Osteocyte (in vitro differentiated cells): ENCODE measurements around the gene IKZF1. TPM values are rescaled to one million over a fixed set of nuclear protein-coding genes. Genes with fewer than 3 reads are reported as not detected.

Experiments
- DNase-seq: peaks from one replicate; pipeline ENCODE4 v3.0.0; 2021; ENCODE audit warnings: mixed read lengths; ENCODE audit not compliant: unreplicated experiment; ENCODE audit errors: extremely low spot score
- H3K27ac Mint-ChIP-seq: one replicate; pipeline ENCODE4 v1.8.0; 2021; ENCODE audit warnings: mild to moderate bottlenecking, mixed read lengths; ENCODE audit not compliant: unreplicated experiment
- H3K27me3 Mint-ChIP-seq: one replicate; pipeline ENCODE4 v1.8.0; 2021; ENCODE audit warnings: mixed read lengths; ENCODE audit not compliant: unreplicated experiment
- H3K36me3 Mint-ChIP-seq: one replicate; pipeline ENCODE4 v1.8.0; 2021; ENCODE audit warnings: mixed read lengths; ENCODE audit not compliant: unreplicated experiment
- H3K4me1 Mint-ChIP-seq: one replicate; pipeline ENCODE4 v1.8.0; 2021; ENCODE audit warnings: mixed read lengths; ENCODE audit not compliant: unreplicated experiment
- H3K4me3 Mint-ChIP-seq: one replicate; pipeline ENCODE4 v1.8.0; 2021; ENCODE audit warnings: mild to moderate bottlenecking, moderate library complexity, mixed read lengths; ENCODE audit not compliant: unreplicated experiment
- H3K9me3 Mint-ChIP-seq: one replicate; pipeline ENCODE4 v1.8.0; 2021; ENCODE audit warnings: mixed read lengths; ENCODE audit not compliant: unreplicated experiment
- total RNA-seq: library from RNA; stranded (reverse); gene quantifications from 2 replicates; pipeline ENCODE4 v1.2.1, GENCODE V29; 2021
- TF ChIP-seq, protein P1 (sequence below): fragments of 200-600 bp; sonication (generic); IDR thresholded peaks from 2 replicates; pipeline ENCODE4 v1.5.0; 2021; ENCODE audit warnings: antibody characterized with exemption, mild to moderate bottlenecking, moderate library complexity

The IKZF1 gene
- total RNA-seq, 1 donor from 2014 or later, result not detected

- H3K36me3 Mint-ChIP-seq, result no peaks in the 10 kb centered on the region
- no peaks in the 10 kb centered on the region for H3K4me1 Mint-ChIP-seq
- TF ChIP-seq, protein P1, sequence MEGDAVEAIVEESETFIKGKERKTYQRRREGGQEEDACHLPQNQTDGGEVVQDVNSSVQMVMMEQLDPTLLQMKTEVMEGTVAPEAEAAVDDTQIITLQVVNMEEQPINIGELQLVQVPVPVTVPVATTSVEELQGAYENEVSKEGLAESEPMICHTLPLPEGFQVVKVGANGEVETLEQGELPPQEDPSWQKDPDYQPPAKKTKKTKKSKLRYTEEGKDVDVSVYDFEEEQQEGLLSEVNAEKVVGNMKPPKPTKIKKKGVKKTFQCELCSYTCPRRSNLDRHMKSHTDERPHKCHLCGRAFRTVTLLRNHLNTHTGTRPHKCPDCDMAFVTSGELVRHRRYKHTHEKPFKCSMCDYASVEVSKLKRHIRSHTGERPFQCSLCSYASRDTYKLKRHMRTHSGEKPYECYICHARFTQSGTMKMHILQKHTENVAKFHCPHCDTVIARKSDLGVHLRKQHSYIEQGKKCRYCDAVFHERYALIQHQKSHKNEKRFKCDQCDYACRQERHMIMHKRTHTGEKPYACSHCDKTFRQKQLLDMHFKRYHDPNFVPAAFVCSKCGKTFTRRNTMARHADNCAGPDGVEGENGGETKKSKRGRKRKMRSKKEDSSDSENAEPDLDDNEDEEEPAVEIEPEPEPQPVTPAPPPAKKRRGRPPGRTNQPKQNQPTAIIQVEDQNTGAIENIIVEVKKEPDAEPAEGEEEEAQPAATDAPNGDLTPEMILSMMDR, result no peak
- H3K27me3 Mint-ChIP-seq, result no peaks in the 10 kb centered on the region
- no peak overlapping the region for H3K27ac Mint-ChIP-seq
- H3K9me3 Mint-ChIP-seq, result no peaks in the 10 kb centered on the region
- no peak overlapping the region for H3K4me3 Mint-ChIP-seq
- no peak for DNase-seq
These were observed 35.5 kb upstream of the IKZF1 start for GRCh38 chr7:50268990-50269389.

- no peaks in the 10 kb centered on the region for H3K36me3 Mint-ChIP-seq
- H3K9me3 Mint-ChIP-seq, result no peaks in the 10 kb centered on the region
- H3K4me1 Mint-ChIP-seq, result no peaks in the 10 kb centered on the region
- no peak overlapping the region for H3K27ac Mint-ChIP-seq
- no peaks in the 10 kb centered on the region for H3K27me3 Mint-ChIP-seq
- DNase-seq, result no peak
- H3K4me3 Mint-ChIP-seq, result no peak overlapping the region
- TF ChIP-seq, protein P1, result no peak
These were observed 33.9 kb upstream of the IKZF1 start for GRCh38 chr7:50270531-50271018.

GRCh38 chr7:50272808-50273207 is 31.7 kb upstream of the IKZF1 start:
- Mint-ChIP-seq H3K27ac (no peak overlapping the region), H3K36me3 (no peaks in the 10 kb centered on the region), H3K9me3 (no peaks in the 10 kb centered on the region), H3K27me3 (no peaks in the 10 kb centered on the region), H3K4me3 (no peak overlapping the region), H3K4me1 (no peaks in the 10 kb centered on the region)
- TF ChIP-seq, protein P1, result no peak
- no peak for DNase-seq

GRCh38 chr7:50273301-50273700 is 31.2 kb upstream of the IKZF1 start:
- Mint-ChIP-seq H3K4me3 (no peak overlapping the region), H3K27me3 (no peaks in the 10 kb centered on the region), H3K27ac (no peak overlapping the region), H3K4me1 (no peaks in the 10 kb centered on the region), H3K36me3 (no peaks in the 10 kb centered on the region), H3K9me3 (no peaks in the 10 kb centered on the region)
- TF ChIP-seq, protein P1, result no peak
- no peak for DNase-seq

GRCh38 chr7:50273870-50274269 is 30.6 kb upstream of the IKZF1 start:
- H3K9me3 Mint-ChIP-seq, result no peaks in the 10 kb centered on the region
- DNase-seq, result no peak
- no peaks in the 10 kb centered on the region for H3K4me1 Mint-ChIP-seq
- H3K36me3 Mint-ChIP-seq, result no peaks in the 10 kb centered on the region
- TF ChIP-seq, protein P1, result no peak
- H3K4me3 Mint-ChIP-seq, result no peak overlapping the region
- no peak overlapping the region for H3K27ac Mint-ChIP-seq
- H3K27me3 Mint-ChIP-seq, result peaks cover 2% of the 10 kb centered on the region
